ENCODE data around the gene AHRR.
"Not testable (repeated sequence)": the region's sequence is repeated elsewhere in the genome, so short reads cannot be mapped to it uniquely, and the experiment has no call there.

Gene AHRR

DNA sequence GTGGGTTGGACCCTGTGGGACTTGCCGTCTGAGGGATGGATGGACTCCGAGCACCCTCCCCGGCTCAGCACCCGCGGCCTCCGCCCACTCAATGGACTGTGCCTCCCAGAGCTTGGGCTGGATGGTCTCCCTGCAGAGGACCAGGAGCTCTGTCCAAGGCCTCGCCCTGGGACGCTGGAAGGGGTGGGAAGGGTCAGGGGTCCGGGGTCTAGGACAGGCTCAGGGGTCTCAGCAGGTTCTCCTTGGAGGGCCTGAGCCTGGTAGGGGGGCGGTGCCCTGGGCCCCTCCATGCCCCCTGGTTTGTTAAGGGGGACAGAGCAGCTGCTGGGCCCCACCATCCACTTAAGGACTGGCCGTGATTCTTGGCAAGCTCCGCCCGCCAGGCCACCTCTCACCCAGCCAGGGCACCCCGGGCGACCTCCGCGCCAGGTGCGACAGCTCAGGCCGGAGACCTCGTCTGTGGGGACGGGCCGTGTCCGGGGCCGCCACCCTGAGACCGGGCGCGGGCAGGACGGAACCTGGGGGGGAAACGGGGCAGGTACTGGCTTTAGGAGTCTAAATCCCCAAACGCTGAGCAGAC is 150.7 kb downstream of the AHRR start:
- Histone ChIP-seq H3K9me3 (ENCODE audit: control insufficient read depth, low read length) (no peaks in the 10 kb centered on the region), H3K36me3 (ENCODE audit: control insufficient read depth, insufficient read depth, low read length) (peaks cover 7% of the 10 kb centered on the region), H3K4me1 (ENCODE audit: control insufficient read depth, insufficient read depth, low read length, poor library complexity, severe bottlenecking) (peaks cover 13% of the 10 kb centered on the region), H3K27ac (ENCODE audit: low read depth, low read length, severe bottlenecking) (peak overlapping the region; percentile 69), H3K4me3 (ENCODE audit: extremely low read depth, insufficient read depth, low read length, poor library complexity, severe bottlenecking) (peak overlapping the region; percentile 48)
- WGBS, 2 experiments (ENCODE audit: insufficient coverage in 2 of 2) = 39 to 44% methylated on average over 22 to 26 of the region's 30 CpGs

DNA sequence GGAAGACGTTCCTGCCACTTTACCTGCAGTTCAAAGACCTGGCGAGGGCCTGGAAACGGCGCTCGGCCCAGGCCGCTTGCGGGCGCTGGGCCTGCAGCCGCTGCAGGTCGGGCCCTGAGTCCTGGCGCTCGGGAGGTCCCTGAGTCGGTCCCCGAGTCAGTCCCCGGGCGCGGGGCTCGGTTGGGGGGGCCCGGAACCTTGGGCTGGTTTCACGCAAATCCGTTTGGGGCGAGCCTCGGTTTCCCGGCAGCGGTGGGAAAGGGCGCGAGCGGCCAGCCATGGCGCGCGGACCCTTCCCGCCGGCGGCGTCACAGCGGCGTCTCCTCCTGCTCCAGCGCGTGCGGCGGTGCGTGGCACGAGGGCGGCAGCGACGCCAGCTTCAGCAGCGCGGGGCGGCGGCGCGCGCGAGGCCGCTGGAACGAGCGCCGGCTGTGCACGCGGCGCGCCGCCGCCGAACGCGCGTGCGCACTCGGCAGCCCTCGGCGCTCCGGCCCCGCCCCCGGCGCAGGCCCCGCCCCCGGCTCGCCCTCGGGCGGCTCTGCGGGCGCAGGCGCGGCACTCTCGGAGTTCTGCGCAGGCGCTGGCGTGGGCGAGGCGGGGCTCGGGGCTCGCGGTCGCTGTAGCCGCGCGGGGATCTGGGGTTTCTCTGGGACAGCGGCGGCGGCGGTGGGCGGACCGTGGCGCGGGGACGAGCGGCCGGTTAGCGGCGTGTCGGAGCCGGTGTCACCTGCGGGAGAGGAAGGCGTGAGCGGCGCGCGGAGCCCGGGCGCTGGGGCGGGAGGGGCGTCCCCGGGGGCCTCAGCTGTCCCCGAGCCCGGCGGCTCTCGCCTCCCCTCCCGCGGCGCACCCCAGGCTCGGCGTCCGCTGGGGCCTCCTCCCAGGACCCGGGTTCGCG is 151.4 kb downstream of the AHRR start:
- Histone ChIP-seq H3K36me3 (ENCODE audit: control insufficient read depth, insufficient read depth, low read length) (peaks cover 7% of the 10 kb centered on the region), H3K4me1 (ENCODE audit: control insufficient read depth, insufficient read depth, low read length, poor library complexity, severe bottlenecking) (peaks cover 13% of the 10 kb centered on the region), H3K27ac (ENCODE audit: low read depth, low read length, severe bottlenecking) (peak overlapping the region; percentile 69), H3K4me3 (ENCODE audit: extremely low read depth, insufficient read depth, low read length, poor library complexity, severe bottlenecking) (peak overlapping the region; percentile 75), H3K9me3 (ENCODE audit: control insufficient read depth, low read length) (no peaks in the 10 kb centered on the region)
- WGBS, 2 experiments (ENCODE audit: insufficient coverage in 2 of 2) = 0% methylated on average over 101 to 102 of the region's 137 CpGs

DNA sequence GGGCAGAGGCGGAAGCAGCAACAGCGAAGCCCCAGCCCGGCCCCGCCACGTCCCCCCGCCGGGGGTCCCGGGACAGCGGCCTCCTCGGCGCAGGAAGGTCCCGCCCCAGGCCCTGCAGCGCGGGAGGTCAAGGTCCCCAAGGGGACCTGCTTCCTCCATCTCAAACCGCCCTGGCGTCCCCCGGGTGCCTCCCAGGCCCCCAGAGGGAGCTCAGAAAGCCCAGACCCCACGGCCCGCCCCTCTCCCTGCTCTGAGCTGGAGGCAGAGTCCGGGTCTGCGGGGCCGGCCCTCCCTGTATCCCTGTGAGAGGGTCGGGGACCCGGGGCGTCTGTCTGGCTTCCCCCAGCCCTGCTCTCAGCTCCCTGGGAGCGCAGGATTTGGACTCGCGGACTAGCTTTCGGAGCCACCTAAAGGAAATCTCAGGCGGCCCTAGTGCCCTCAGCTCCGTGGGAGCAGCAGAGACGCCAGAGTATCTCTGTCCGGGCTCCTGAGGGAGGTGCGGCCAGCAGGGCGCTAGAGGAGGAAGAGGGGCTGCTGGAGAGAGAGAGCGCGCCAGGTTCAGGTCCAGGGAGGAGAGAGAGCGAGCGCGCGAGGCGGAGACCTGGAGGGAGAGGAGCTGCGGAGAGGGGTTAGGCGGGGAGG is 152.2 kb downstream of the AHRR start:
- whole genome bisulfite sequencing, 2 experiments (ENCODE audit: insufficient coverage in 2 of 2) = 1% methylated on average over 37 to 43 of the region's 44 CpGs
- H3K9me3 ChIP-seq (ENCODE audit: control insufficient read depth, low read length) = no peaks in the 10 kb centered on the region
- peaks cover 13% of the 10 kb centered on the region for H3K4me1 ChIP-seq (ENCODE audit: control insufficient read depth, insufficient read depth, low read length, poor library complexity, severe bottlenecking)
- no peak overlapping the region for H3K27ac ChIP-seq (ENCODE audit: low read depth, low read length, severe bottlenecking)
- peak overlapping the region; percentile 75 for H3K4me3 ChIP-seq (ENCODE audit: extremely low read depth, insufficient read depth, low read length, poor library complexity, severe bottlenecking)
- peaks cover 7% of the 10 kb centered on the region for H3K36me3 ChIP-seq (ENCODE audit: control insufficient read depth, insufficient read depth, low read length)

DNA sequence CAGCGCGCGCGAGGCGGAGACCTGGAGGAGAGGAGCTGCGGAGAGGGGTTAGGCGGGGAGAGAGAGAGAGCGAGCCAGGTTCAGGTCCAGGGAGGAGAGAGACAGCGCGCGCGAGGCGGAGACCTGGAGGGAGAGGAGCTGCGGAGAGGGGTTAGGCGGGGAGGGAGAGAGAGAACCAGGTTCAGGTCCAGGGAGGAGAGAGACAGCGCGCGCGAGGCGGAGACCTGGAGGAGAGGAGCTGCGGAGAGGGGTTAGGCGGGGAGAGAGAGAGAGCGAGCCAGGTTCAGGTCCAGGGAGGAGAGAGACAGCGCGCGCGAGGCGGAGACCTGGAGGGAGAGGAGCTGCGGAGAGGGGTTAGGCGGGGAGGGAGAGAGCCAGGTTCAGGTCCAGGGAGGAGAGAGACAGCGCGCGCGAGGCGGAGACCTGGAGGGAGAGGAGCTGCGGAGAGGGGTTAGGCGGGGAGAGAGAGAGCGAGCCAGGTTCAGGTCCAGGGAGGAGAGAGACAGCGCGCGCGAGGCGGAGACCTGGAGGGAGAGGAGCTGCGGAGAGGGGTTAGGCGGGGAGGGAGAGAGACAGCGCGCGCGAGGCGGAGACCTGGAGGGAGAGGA is 152.8 kb downstream of the AHRR start:
- H3K9me3 ChIP-seq (ENCODE audit: control insufficient read depth, low read length); H3K27ac ChIP-seq (ENCODE audit: low read depth, low read length, severe bottlenecking); H3K36me3 ChIP-seq (ENCODE audit: control insufficient read depth, insufficient read depth, low read length): not testable (repeated sequence)
- Histone ChIP-seq H3K4me3 (ENCODE audit: extremely low read depth, insufficient read depth, low read length, poor library complexity, severe bottlenecking) (peak overlapping the region; percentile 75), H3K4me1 (ENCODE audit: control insufficient read depth, insufficient read depth, low read length, poor library complexity, severe bottlenecking) (peaks cover 13% of the 10 kb centered on the region)
- 5% methylated on average over 4 of the region's 50 CpGs; no CpG with 5 or more reads in 1 of the 2 experiments for WGBS, 2 experiments (ENCODE audit: insufficient coverage in 2 of 2)

DNA sequence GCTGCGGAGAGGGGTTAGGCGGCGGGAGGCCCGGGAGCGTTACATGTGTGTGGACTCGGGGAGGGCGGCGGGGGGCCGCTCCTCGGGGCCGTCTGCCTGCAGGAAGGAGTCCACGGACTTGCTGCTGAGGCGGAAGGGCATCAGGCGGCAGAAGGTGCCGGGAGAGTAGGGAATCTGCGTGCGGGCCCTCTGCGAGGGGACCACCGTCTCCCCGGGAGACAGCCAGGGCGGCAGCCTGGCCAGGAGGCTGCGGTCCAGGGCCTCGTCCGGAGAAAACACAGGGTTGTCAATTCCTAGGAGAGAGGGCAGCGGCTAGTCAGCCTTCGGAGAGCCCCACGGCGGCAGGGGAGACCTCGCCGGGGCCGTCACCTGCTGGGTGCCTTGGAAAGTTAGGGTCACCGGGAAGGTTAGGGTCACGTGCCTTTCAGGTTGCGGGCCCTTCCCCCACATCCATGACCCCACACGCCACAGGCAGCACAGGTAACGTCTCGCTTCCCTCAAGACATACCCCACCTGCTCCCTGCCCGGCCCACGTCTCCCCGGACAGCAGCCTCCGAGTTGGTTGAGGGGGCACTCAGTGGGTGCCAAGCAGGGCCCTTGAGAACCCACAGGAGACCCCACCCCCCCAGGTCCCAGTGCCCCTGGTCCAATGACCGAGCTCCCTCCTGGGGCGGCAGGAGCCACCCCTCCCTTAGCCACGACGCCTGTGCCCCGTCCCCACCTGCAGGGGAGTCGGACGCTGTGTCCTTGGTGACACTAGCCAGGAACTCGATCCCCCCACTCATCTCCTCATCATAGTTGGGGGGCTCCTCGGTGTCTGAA is 153.5 kb downstream of the AHRR start:
- WGBS, 2 experiments (ENCODE audit: insufficient coverage in 2 of 2) = 9 to 14% methylated on average over 36 to 40 of the region's 50 CpGs
- peaks cover 4% of the 10 kb centered on the region for H3K36me3 ChIP-seq (ENCODE audit: control insufficient read depth, insufficient read depth, low read length)
- H3K4me3 ChIP-seq (ENCODE audit: extremely low read depth, insufficient read depth, low read length, poor library complexity, severe bottlenecking) = peak overlapping the region; percentile 8
- H3K9me3 ChIP-seq (ENCODE audit: control insufficient read depth, low read length) = no peaks in the 10 kb centered on the region
- H3K27ac ChIP-seq (ENCODE audit: low read depth, low read length, severe bottlenecking) = no peak overlapping the region
- H3K4me1 ChIP-seq (ENCODE audit: control insufficient read depth, insufficient read depth, low read length, poor library complexity, severe bottlenecking) = peaks cover 13% of the 10 kb centered on the region

DNA sequence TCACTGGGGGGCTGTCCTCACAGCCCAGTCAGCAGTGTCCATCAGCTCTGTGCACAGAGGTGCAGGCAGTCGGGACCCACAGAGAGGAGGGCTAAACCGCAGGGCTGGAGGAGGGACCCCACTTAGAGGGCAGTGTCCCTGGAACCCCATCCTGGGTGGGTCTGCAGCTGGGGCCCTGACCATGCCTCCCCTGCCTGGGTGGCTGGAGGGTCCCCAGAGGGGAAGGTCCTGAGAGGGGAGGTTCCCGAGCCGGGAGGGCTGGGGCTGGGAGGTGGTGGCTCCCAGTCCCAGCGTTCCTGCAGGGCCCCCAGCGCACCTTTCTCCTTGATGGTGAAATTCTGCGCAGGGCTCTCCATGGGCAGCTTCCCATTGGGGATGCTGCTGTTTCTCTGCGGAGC is 154.2 kb downstream of the AHRR start:
- Histone ChIP-seq H3K27ac (ENCODE audit: low read depth, low read length, severe bottlenecking) (no peak overlapping the region), H3K9me3 (ENCODE audit: control insufficient read depth, low read length) (no peaks in the 10 kb centered on the region), H3K36me3 (ENCODE audit: control insufficient read depth, insufficient read depth, low read length) (peaks cover 4% of the 10 kb centered on the region), H3K4me3 (ENCODE audit: extremely low read depth, insufficient read depth, low read length, poor library complexity, severe bottlenecking) (no peak overlapping the region), H3K4me1 (ENCODE audit: control insufficient read depth, insufficient read depth, low read length, poor library complexity, severe bottlenecking) (peaks cover 13% of the 10 kb centered on the region)
- 72 to 79% methylated on average over 8 of the region's 8 CpGs for WGBS, 2 experiments (ENCODE audit: insufficient coverage in 2 of 2)

DNA sequence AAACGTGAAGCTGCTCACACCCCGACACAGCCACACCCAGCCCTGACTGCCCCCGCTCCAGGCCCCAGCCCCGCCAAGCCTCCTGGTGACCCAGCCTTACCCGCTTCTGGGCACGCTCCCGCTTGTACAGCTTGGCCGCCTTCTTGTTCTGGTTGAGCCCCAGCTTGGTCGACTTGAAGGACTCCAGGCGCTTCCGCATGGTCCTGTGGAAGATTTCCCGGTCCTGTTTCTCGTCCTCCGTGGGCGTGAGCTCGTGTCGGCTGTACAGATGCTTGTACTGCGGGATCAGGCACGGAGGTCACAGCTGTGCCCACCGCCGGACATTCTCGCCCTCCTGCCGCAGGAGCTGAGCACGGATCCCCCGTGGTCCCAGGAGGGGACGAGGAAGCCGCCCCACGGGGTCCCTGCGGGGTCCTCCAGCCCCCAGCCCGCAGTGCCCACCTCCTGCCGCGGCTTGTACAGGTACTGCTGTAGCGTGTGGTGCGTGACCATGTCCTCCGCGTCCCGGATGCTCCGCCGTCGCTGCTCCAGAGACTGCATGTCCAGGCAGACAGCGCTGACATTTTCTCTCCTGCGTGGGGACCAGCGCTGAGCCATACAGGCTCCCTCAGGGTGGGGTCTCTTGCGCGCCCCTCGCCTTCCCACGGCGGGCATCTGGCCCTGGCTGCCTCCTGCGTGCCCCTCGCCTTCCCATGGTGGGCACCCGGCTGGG is 154.7 kb downstream of the AHRR start:
- 84 to 88% methylated on average over 49 to 51 of the region's 51 CpGs for WGBS, 2 experiments (ENCODE audit: insufficient coverage in 2 of 2)
- H3K4me1 ChIP-seq (ENCODE audit: control insufficient read depth, insufficient read depth, low read length, poor library complexity, severe bottlenecking) = peaks cover 13% of the 10 kb centered on the region
- no peak overlapping the region for H3K4me3 ChIP-seq (ENCODE audit: extremely low read depth, insufficient read depth, low read length, poor library complexity, severe bottlenecking)
- H3K9me3 ChIP-seq (ENCODE audit: control insufficient read depth, low read length) = no peaks in the 10 kb centered on the region
- H3K27ac ChIP-seq (ENCODE audit: low read depth, low read length, severe bottlenecking) = no peak overlapping the region
- H3K36me3 ChIP-seq (ENCODE audit: control insufficient read depth, insufficient read depth, low read length) = no peaks in the 10 kb centered on the region

DNA sequence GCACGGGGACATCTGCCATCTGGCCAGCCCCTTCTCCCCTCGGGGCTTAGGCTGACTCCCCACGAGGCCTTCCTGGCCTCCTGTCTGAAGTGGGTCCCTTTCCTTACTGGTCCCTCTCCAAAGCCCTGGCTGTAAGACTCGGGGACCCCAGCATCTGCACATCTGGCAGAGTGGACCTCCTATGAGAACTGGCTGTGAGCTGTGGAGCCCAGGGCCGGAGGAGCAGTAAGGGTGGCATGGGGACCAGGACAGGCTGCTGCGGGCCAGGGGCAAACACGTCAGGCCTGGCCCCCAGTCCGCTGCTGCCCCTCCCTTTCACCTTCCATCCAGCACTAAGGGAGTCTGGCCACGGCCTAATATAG is 155.3 kb downstream of the AHRR start:
- Histone ChIP-seq H3K27ac (ENCODE audit: low read depth, low read length, severe bottlenecking) (no peak overlapping the region), H3K4me1 (ENCODE audit: control insufficient read depth, insufficient read depth, low read length, poor library complexity, severe bottlenecking) (peaks cover 13% of the 10 kb centered on the region), H3K9me3 (ENCODE audit: control insufficient read depth, low read length) (no peaks in the 10 kb centered on the region), H3K36me3 (ENCODE audit: control insufficient read depth, insufficient read depth, low read length) (no peaks in the 10 kb centered on the region), H3K4me3 (ENCODE audit: extremely low read depth, insufficient read depth, low read length, poor library complexity, severe bottlenecking) (no peak overlapping the region)
- 83 to 85% methylated on average over 4 to 9 of the region's 9 CpGs for WGBS, 2 experiments (ENCODE audit: insufficient coverage in 2 of 2)

DNA sequence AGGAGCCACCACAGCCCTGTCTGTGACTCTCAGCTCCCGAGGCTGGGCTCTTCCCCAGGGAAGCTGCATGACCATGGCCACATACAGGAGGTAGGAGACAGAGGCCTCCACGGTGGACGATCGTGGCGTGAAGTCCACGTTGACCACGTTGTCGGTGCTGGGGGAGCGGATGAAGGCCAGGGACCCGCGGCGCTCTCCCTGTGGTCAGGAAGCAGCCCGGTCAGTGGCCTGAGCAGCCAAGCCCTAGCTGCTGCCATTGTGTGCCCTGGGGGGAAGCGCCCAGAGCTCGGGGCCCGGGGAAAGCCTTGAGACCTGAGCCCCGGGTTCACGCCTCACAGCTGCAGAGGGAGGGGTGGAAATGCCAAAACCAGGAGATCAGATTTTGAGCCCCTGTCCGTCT is 155.7 kb downstream of the AHRR start:
- Histone ChIP-seq H3K4me1 (ENCODE audit: control insufficient read depth, insufficient read depth, low read length, poor library complexity, severe bottlenecking) (peaks cover 9% of the 10 kb centered on the region), H3K36me3 (ENCODE audit: control insufficient read depth, insufficient read depth, low read length) (no peaks in the 10 kb centered on the region), H3K27ac (ENCODE audit: low read depth, low read length, severe bottlenecking) (no peak overlapping the region), H3K9me3 (ENCODE audit: control insufficient read depth, low read length) (no peaks in the 10 kb centered on the region), H3K4me3 (ENCODE audit: extremely low read depth, insufficient read depth, low read length, poor library complexity, severe bottlenecking) (no peak overlapping the region)
- 93 to 94% methylated on average over 11 to 19 of the region's 19 CpGs for WGBS, 2 experiments (ENCODE audit: insufficient coverage in 2 of 2)
